Trophoblast cell (in vitro differentiated cells and primary cell): ENCODE results near the gene FEM1A.
A peak's percentile ranks its signal among the peaks of the same experiment; 100 is the strongest.
"Not testable (repeated sequence)": the region's sequence is repeated elsewhere in the genome, so short reads cannot be mapped to it uniquely, and the experiment has no call there.

Experiments used
- DNase-seq, 2 donors: peaks; one replicate each; pipeline ENCODE4 v3.0.0-alpha.2; 2016
- H2AFZ ChIP-seq: 2 replicates; pipeline ENCODE4 v1.6.1; 2013; ENCODE audit warnings: low read length, moderate library complexity, mild to moderate bottlenecking; ENCODE audit not compliant: insufficient read depth, poor library complexity
- H2AK5ac ChIP-seq: 2 replicates; pipeline ENCODE4 v1.6.1; 2013; ENCODE audit warnings: mild to moderate bottlenecking, low read length
- H2BK120ac ChIP-seq: 2 replicates; pipeline ENCODE4 v1.6.1; 2013; ENCODE audit warnings: low read length, mild to moderate bottlenecking, moderate library complexity; ENCODE audit not compliant: insufficient read depth, poor library complexity
- H2BK12ac ChIP-seq: 2 replicates; pipeline ENCODE4 v1.6.1; 2013; ENCODE audit warnings: mild to moderate bottlenecking, low read length, moderate library complexity
- H2BK5ac ChIP-seq: 2 replicates; pipeline ENCODE4 v1.6.1; 2013; ENCODE audit warnings: low read length, low read depth, moderate library complexity, mild to moderate bottlenecking; ENCODE audit not compliant: poor library complexity
- H3K14ac ChIP-seq: 2 replicates; pipeline ENCODE4 v1.6.1; 2013; ENCODE audit warnings: mild to moderate bottlenecking, low read length
- H3K18ac ChIP-seq: 2 replicates; pipeline ENCODE4 v1.6.1; 2013; ENCODE audit warnings: mild to moderate bottlenecking, low read length
- H3K23ac ChIP-seq: 2 replicates; pipeline ENCODE4 v1.6.1; 2013; ENCODE audit warnings: low read length
- H3K27ac ChIP-seq: 2 replicates; pipeline ENCODE4 v1.5.1; 2013; ENCODE audit warnings: low read depth, mild to moderate bottlenecking, inconsistent platforms, low read length, moderate library complexity
- H3K27me3 ChIP-seq: 2 replicates; pipeline ENCODE4 v1.6.1; 2013; ENCODE audit warnings: inconsistent platforms, mild to moderate bottlenecking, low read length, moderate library complexity; ENCODE audit not compliant: insufficient read depth
- H3K36me3 ChIP-seq, 2 experiments: 1 replicate in 1 of 2; 2 replicates in 1 of 2; pipeline ENCODE4 v1.6.1; 2013; ENCODE audit warnings: low read length in 2 of 2, mild to moderate bottlenecking in 2 of 2, moderate library complexity in 1 of 2; ENCODE audit not compliant: insufficient read depth in 2 of 2, control insufficient read depth in 1 of 2
- H3K4ac ChIP-seq: 2 replicates; pipeline ENCODE4 v1.6.1; 2013; ENCODE audit warnings: low read depth, mild to moderate bottlenecking, low read length, moderate library complexity
- H3K4me1 ChIP-seq, 2 experiments: 1 replicate in 1 of 2; 2 replicates in 1 of 2; pipeline ENCODE4 v1.6.1; 2013; ENCODE audit warnings: low read length in 2 of 2, mild to moderate bottlenecking in 2 of 2, moderate library complexity in 1 of 2; ENCODE audit not compliant: insufficient read depth in 2 of 2, control insufficient read depth in 1 of 2
- H3K4me2 ChIP-seq: 2 replicates; pipeline ENCODE4 v1.6.1; 2013; ENCODE audit warnings: inconsistent platforms, mild to moderate bottlenecking, low read length, moderate library complexity
- H3K4me3 ChIP-seq: 2 replicates; pipeline ENCODE4 v1.5.1; 2013; ENCODE audit warnings: mild to moderate bottlenecking, low read depth, low read length, inconsistent platforms
- H3K79me1 ChIP-seq: one replicate; pipeline ENCODE4 v1.6.1; 2013; ENCODE audit warnings: low read length
- H3K79me2 ChIP-seq: 2 replicates; pipeline ENCODE4 v1.6.1; 2013; ENCODE audit warnings: low read length, mild to moderate bottlenecking; ENCODE audit not compliant: control insufficient read depth, insufficient read depth, poor library complexity
- H3K9ac ChIP-seq: 2 replicates; pipeline ENCODE4 v1.6.1; 2013; ENCODE audit warnings: mild to moderate bottlenecking, low read length
- H3K9me3 ChIP-seq: 2 replicates; pipeline ENCODE4 v1.6.1; 2013; ENCODE audit warnings: low read depth, mild to moderate bottlenecking, control low read depth, inconsistent platforms, low read length; ENCODE audit not compliant: insufficient read depth
- H4K12ac ChIP-seq: 2 replicates; pipeline ENCODE4 v1.6.1; 2013; ENCODE audit warnings: low read depth, mild to moderate bottlenecking, low read length, moderate library complexity
- H4K8ac ChIP-seq: 2 replicates; pipeline ENCODE4 v1.6.1; 2013; ENCODE audit warnings: low read depth, mild to moderate bottlenecking, low read length, moderate library complexity
- H4K91ac ChIP-seq: one replicate; pipeline ENCODE4 v1.6.1; 2013; ENCODE audit warnings: low read depth, mild to moderate bottlenecking, low read length, moderate library complexity
- WGBS: extraction: QIAGEN DNeasy Blood & Tissue Kit; methylation state at CpG from one replicate; pipeline ENCODE4 v1.1.7; 2013; ENCODE audit warnings: missing lambda C conversion rate; ENCODE audit not compliant: insufficient read length, insufficient coverage; ENCODE audit errors: extremely low coverage; 5-methylcytosine and 5-hydroxymethylcytosine counted together

Gene FEM1A

GRCh38 chr19:4831979-4832340 lies 40.4 kb downstream of the FEM1A start:
- not testable (repeated sequence) for H2BK12ac ChIP-seq, H2BK120ac ChIP-seq, H2AK5ac ChIP-seq, H3K18ac ChIP-seq, H3K4ac ChIP-seq, H3K23ac ChIP-seq, H3K79me1 ChIP-seq, H3K79me2 ChIP-seq, DNase-seq, H3K27ac ChIP-seq, H3K9me3 ChIP-seq, H3K4me1 ChIP-seq, H2BK5ac ChIP-seq, H3K27me3 ChIP-seq, H3K36me3 ChIP-seq, H4K12ac ChIP-seq
- H2AFZ ChIP-seq, result peak overlapping the region; percentile 83
- H4K8ac ChIP-seq, result peak overlapping the region; percentile 90
- peak overlapping the region; percentile 61 for H3K4me2 ChIP-seq
- H4K91ac ChIP-seq, result peak overlapping the region; percentile 48
- H3K9ac ChIP-seq, result peak overlapping the region; percentile 62
- no CpG with 5 or more reads among the region's 9 CpGs for WGBS
- peak overlapping the region; percentile 63 for H3K14ac ChIP-seq
- H3K4me3 ChIP-seq, result peak overlapping the region; percentile 75

- Histone ChIP-seq H3K27ac (no peak overlapping the region), H4K8ac (no peak overlapping the region), H3K23ac (no peak overlapping the region), H3K9me3 (peaks cover 3% of the 10 kb centered on the region), H3K4me2 (no peak overlapping the region), H4K91ac (no peak overlapping the region), H3K14ac (no peak overlapping the region), H3K79me2 (peaks cover 2% of the 10 kb centered on the region), H3K18ac (no peak overlapping the region), H3K36me3 (peaks cover 2 to 3% of the 10 kb centered on the region in 2 experiments), H3K4me3 (no peak overlapping the region), H2BK12ac (no peak overlapping the region), H4K12ac (no peak overlapping the region), H2AK5ac (no peak overlapping the region), H2BK5ac (no peak overlapping the region), H2BK120ac (no peak overlapping the region), H3K79me1 (peaks cover 5% of the 10 kb centered on the region), H3K9ac (no peak overlapping the region), H3K4me1 (peaks cover 0 to 6% of the 10 kb centered on the region in 2 experiments), H2AFZ (no peak overlapping the region), H3K27me3 (no peaks in the 10 kb centered on the region), H3K4ac (no peak overlapping the region)
- WGBS, result no CpG with 5 or more reads among the region's 5 CpGs
- no peak for DNase-seq
Measured at GRCh38 chr19:4832776-4833175, 41.2 kb downstream of the FEM1A start.

- H3K36me3 ChIP-seq, result peaks cover 28 to 38% of the 10 kb centered on the region in 2 experiments
- no peaks in the 10 kb centered on the region for H3K4me1 ChIP-seq
- H3K4me3 ChIP-seq, result no peak overlapping the region
- H4K91ac ChIP-seq, result no peak overlapping the region
- H3K4me2 ChIP-seq, result no peak overlapping the region
- H2AFZ ChIP-seq, result no peak overlapping the region
- no CpG with 5 or more reads among the region's 17 CpGs for WGBS
- no peak overlapping the region for H3K14ac ChIP-seq
- H3K79me2 ChIP-seq, result no peaks in the 10 kb centered on the region
- H3K27me3 ChIP-seq, result no peaks in the 10 kb centered on the region
- H3K9ac ChIP-seq, result no peak overlapping the region
- no peak overlapping the region for H3K4ac ChIP-seq
- no peaks in the 10 kb centered on the region for H3K9me3 ChIP-seq
- no peak overlapping the region for H2BK12ac ChIP-seq
- H3K79me1 ChIP-seq, result no peaks in the 10 kb centered on the region
- no peak overlapping the region for H2BK120ac ChIP-seq
- H3K27ac ChIP-seq, result no peak overlapping the region
- no peak overlapping the region for H3K18ac ChIP-seq
- H4K12ac ChIP-seq, result no peak overlapping the region
- peak; percentile 9 to 35 for DNase-seq
- no peak overlapping the region for H4K8ac ChIP-seq
- H3K23ac ChIP-seq, result no peak overlapping the region
- H2BK5ac ChIP-seq, result no peak overlapping the region
- H2AK5ac ChIP-seq, result no peak overlapping the region
Measured at GRCh38 chr19:4839192-4839591, 47.7 kb downstream of the FEM1A start.

GRCh38 chr19:4843647-4843965 lies 52.1 kb downstream of the FEM1A start:
- H3K4me2 ChIP-seq, result no peak overlapping the region

More at GRCh38 chr19:4843647-4843965, 52.1 kb downstream of the FEM1A start:
- H3K9ac ChIP-seq, result no peak overlapping the region
- H3K4me1 ChIP-seq, result no peaks in the 10 kb centered on the region
- no peak overlapping the region for H2BK120ac ChIP-seq
- H4K8ac ChIP-seq, result no peak overlapping the region
- H3K36me3 ChIP-seq, result peaks cover 50 to 60% of the 10 kb centered on the region in 2 experiments
- no peak overlapping the region for H3K18ac ChIP-seq
- no peak overlapping the region for H4K12ac ChIP-seq
- H2AK5ac ChIP-seq, result no peak overlapping the region
- no peak overlapping the region for H3K14ac ChIP-seq
- no peak for DNase-seq
- no CpG with 5 or more reads among the region's 6 CpGs for WGBS
- no peak overlapping the region for H3K27ac ChIP-seq
- H3K23ac ChIP-seq, result no peak overlapping the region
- H3K9me3 ChIP-seq, result peaks cover 1% of the 10 kb centered on the region
- no peak overlapping the region for H2AFZ ChIP-seq
- no peaks in the 10 kb centered on the region for H3K79me2 ChIP-seq
- H3K27me3 ChIP-seq, result no peaks in the 10 kb centered on the region
- no peak overlapping the region for H2BK5ac ChIP-seq
- no peak overlapping the region for H3K4me3 ChIP-seq
- H3K79me1 ChIP-seq, result no peaks in the 10 kb centered on the region
- H2BK12ac ChIP-seq, result no peak overlapping the region
- no peak overlapping the region for H4K91ac ChIP-seq
- H3K4ac ChIP-seq, result no peak overlapping the region
